ENCODE data around the gene SMYD4.

DNA sequence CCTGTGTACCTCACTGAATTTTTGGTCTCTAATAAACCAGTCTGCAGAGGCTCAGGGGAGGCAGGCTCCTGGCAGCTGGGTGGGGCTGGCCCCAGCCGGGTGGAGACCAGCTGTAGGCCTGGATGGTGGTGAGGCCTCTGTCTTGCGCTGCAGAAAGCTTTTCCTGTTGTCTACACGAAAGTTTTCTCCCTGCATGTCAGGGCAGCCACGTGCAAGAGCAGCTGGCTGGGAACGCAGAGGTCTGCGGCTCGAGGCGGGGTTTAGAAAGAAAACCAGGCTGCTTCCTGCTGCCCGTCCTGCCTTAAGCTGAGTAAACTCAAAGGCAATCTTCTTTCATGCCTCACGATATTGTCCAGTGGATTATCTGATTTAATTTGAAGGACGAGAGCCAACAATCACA, 65.4 kb downstream of the SMYD4 start:
- TF ChIP-seq, protein P1, sequence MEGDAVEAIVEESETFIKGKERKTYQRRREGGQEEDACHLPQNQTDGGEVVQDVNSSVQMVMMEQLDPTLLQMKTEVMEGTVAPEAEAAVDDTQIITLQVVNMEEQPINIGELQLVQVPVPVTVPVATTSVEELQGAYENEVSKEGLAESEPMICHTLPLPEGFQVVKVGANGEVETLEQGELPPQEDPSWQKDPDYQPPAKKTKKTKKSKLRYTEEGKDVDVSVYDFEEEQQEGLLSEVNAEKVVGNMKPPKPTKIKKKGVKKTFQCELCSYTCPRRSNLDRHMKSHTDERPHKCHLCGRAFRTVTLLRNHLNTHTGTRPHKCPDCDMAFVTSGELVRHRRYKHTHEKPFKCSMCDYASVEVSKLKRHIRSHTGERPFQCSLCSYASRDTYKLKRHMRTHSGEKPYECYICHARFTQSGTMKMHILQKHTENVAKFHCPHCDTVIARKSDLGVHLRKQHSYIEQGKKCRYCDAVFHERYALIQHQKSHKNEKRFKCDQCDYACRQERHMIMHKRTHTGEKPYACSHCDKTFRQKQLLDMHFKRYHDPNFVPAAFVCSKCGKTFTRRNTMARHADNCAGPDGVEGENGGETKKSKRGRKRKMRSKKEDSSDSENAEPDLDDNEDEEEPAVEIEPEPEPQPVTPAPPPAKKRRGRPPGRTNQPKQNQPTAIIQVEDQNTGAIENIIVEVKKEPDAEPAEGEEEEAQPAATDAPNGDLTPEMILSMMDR (IDR thresholded peaks at IDR 0.05; ENCODE audit: low read depth, low read length) = no peak
- no peak for TF ChIP-seq POLR2A (IDR thresholded peaks at IDR 0.05; ENCODE audit: extremely low read depth, insufficient read length)

All from NB4 (cell line).